GM12801 (cell line): ENCODE data around the gene STX2.

Source experiments
- TF ChIP-seq, protein P1 (sequence below): IDR thresholded peaks from one replicate; pipeline ENCODE4 v1.5.1; 2011; ENCODE audit warnings: control low read depth; ENCODE audit not compliant: insufficient read length; ENCODE audit errors: extremely low read depth

STX2 gene

DNA sequence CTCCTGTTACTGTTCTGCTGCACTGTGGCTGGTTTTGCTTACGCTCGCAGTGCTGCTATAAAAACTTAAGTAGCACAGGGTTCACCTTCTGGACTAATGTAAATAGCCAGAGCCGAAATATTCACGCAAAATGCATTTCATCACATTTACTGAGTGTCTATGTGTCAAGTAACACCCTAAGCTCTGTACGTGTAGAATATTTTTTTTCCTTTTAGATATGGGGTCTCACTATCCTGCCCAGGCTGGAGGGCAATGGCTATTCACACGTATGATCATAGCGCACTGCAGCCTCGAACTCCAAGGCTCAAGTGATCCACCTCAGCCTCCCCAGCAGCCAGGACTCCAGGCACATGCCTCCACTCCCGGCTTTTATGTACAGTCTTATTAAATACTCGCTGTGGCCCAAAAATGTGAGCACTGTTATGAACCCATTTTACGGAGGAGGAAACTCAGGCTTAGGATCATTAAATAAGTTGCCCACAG lies 62.2 kb downstream of the STX2 start:
- TF ChIP-seq, protein P1, sequence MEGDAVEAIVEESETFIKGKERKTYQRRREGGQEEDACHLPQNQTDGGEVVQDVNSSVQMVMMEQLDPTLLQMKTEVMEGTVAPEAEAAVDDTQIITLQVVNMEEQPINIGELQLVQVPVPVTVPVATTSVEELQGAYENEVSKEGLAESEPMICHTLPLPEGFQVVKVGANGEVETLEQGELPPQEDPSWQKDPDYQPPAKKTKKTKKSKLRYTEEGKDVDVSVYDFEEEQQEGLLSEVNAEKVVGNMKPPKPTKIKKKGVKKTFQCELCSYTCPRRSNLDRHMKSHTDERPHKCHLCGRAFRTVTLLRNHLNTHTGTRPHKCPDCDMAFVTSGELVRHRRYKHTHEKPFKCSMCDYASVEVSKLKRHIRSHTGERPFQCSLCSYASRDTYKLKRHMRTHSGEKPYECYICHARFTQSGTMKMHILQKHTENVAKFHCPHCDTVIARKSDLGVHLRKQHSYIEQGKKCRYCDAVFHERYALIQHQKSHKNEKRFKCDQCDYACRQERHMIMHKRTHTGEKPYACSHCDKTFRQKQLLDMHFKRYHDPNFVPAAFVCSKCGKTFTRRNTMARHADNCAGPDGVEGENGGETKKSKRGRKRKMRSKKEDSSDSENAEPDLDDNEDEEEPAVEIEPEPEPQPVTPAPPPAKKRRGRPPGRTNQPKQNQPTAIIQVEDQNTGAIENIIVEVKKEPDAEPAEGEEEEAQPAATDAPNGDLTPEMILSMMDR: no peak

DNA sequence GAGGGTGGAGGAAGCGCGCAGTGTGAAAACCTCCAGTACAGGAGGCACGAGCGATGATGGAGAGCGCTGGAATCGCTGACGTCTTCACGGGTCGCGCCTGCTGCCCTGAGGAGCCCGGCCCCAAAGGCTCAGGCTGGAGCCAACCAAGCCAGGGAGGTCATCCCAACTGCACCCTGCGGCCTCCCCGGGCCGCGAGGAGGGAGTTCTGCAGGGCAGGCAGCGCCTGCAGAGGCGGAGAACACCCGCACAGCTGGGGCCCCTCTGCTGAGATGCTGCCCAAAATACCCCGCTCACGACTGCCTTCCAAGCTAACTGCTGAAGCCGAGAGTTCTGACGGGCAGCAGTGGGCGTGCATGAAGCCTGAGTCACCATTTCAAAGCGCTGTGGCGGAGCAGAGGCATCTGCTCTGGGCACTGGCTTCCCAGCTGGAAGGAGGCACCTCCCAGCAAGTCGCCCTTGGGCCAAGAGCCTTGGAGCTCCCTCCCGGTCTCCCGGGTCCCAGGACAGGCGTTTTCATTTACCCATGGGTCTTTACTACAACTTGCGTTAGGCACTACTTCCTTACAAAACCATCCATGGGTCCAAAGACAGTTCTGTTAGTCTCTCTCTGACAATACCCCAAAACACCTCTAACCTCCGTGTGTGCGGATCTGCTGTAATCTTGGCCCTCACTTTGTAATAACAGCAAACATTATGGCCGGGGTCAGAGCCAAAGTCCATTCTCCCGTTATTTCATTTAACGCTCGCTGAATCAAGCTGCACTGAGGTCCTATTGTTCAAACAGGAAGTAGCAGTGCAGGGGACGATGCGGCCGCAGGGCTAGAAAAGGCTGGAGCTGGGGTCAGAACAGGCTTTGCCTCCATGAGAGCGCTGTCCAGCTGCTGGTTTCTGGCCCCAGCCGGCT lies 62.8 kb downstream of the STX2 start:
- TF ChIP-seq, protein P1: no peak

DNA sequence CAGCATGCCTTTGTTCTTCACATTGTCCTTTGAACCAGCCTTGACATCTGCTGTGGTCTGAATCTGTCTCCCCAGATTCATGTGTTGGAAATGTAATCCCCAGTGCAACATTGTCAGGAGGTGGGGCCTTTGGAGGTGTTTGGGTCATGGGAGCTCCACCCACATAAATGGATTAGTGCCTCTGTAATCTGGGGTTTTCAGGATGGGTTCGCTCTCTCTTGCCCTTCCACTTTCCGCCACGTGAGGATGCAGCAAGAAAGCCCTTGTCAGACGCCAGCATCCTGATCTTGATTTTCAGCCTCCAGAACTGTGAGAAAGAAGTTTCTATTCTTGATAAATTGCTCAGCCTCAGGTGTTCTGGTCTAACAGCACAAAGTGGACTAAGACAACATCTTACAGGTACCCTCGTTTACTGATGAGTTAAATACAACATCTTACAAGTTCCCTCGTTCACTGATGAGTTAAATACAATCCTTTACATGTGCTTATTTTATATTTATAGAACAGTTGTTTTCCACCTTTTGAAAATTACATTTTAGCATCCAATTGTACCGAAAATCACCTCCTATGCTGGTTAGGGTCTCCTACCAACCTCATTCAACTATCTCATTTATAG lies 68.5 kb downstream of the STX2 start:
- TF ChIP-seq, protein P1: no peak

DNA sequence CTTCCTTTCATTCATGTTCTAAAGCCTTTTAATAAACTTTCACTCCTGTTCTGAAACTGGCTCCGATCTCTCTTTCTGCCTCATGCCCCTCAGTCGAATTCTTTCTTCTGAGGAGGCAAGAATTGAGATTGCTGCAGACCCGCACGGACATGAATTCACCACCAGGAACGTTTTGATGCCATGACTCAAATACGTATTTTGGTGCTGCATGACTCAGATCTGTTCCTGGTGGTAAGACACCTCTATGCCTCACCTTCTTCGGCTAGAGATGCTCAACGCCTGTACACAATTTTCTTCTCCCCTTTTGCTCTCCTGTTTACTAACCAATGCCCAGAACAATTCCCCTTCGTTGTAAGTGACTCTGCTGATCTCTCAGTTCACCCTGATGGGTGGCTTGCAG lies 70.9 kb downstream of the STX2 start:
- TF ChIP-seq, protein P1: no peak

DNA sequence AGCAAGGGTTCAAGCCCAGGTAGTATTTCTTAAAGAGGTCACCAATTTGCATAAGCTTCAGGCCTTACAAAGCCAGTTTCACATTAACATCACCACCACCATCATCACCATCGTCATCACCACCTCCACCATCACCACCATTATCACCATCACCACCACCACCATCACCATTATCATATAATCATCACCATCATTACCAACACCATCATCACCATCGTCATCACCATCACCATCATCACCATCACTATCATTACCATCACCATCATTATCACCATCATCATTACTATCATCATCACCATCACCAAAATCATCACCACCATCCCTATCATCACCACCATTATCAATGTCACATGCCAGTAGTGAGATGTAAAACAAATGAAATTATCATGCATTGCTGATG lies 72.6 kb downstream of the STX2 start:
- TF ChIP-seq, protein P1: no peak

DNA sequence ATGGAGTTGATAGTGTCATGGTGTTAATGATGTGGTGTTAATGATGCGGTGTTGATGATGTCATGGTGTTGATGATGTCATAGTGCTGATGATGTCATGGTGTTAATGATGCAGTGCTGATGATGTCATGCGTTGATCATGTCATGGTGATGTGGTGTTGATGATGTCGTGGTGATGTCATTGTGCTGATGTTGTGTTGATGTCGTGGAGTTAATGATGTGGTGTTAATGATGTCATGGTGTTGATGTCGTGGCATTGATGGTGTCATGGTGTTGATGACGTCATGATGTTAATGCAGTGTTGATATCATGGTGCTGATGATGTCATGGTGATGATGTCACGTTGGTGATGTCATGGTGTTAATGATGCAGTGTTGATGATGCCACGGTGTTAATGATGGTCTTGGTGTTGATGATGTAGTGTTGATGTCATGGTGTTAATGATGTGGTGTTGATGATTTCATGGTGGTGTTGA lies 73.8 kb downstream of the STX2 start:
- TF ChIP-seq, protein P1: no peak

DNA sequence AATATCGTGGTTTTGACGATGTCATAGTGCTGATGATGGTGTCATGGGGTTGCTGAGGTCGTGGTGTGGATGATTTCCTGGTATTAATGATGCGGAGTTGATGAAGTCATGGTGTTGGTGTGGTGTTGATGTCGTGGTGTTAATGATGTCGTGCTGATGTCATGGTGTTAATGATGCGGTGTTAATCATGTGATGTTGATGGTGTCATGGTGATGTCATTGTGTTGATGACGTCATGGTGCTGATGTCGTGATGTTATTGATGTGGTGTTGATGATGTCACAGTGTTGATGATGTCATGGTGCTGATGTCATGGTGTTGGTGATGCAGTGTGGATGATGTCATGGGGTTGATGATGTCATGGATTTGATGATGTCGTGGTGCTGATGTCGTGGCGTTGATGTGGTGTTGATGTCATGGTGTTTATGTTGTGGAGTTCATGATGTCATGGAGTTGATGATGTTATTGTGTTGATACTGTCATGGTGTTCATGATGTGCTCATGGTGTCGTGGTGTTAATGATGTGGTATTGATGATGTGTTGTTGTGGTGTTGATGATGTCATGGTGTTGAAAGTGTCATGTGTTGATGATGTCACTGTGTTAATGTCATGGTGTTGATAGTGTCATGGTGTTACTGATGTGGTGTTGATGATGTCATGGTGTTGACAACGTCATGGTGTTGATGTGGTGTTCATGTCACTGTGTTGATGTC lies 74.4 kb downstream of the STX2 start:
- TF ChIP-seq, protein P1: no peak
